Breast epithelium (tissue), 3 donors: ENCODE results near the gene GALNT8.

ENCODE experiments used
- POLR2A ChIP-seq: fragments of 450-650 bp; IDR thresholded peaks from one replicate; pipeline ENCODE4 v1.6.1; 2016; ENCODE audit warnings: antibody characterized with exemption, mild to moderate bottlenecking, moderate library complexity
- TF ChIP-seq, protein P1 (sequence below), 3 donors: fragments of 450-650 bp; IDR thresholded peaks; one replicate each; pipeline ENCODE4 v1.5.1; 2016 to 2017; ENCODE audit warnings: antibody characterized with exemption in 3 of 3, mild to moderate bottlenecking in 3 of 3, moderate library complexity in 3 of 3

DNA sequence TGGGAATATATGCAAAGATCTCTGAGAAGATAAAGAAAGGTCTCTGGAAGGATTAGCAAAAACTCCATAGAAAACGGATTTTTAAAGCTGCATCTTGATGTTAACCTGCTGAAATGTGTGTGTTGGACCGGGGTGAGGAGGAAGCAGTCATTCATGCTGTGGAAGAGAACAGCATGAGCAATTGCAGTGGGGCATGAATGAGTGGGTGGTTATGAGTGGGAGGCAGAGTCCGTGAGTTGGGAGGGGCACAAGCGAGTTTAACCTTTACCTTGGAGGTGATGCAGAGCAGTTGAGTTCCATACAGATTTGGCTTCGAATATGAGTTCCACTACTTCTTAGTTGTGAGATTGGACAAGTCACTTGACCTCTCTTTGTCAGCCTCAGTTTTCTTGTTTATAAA, 29.4 kb upstream of the GALNT8 start:
- TF ChIP-seq, protein P1, sequence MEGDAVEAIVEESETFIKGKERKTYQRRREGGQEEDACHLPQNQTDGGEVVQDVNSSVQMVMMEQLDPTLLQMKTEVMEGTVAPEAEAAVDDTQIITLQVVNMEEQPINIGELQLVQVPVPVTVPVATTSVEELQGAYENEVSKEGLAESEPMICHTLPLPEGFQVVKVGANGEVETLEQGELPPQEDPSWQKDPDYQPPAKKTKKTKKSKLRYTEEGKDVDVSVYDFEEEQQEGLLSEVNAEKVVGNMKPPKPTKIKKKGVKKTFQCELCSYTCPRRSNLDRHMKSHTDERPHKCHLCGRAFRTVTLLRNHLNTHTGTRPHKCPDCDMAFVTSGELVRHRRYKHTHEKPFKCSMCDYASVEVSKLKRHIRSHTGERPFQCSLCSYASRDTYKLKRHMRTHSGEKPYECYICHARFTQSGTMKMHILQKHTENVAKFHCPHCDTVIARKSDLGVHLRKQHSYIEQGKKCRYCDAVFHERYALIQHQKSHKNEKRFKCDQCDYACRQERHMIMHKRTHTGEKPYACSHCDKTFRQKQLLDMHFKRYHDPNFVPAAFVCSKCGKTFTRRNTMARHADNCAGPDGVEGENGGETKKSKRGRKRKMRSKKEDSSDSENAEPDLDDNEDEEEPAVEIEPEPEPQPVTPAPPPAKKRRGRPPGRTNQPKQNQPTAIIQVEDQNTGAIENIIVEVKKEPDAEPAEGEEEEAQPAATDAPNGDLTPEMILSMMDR (IDR thresholded peaks at IDR 0.05): no peak
- TF ChIP-seq POLR2A: no peak
